Measurements from ENCODE around the gene LRFN3.
"Not testable (repeated sequence)": the region's sequence is repeated elsewhere in the genome, so short reads cannot be mapped to it uniquely, and the experiment has no call there.

LRFN3 gene

DNA sequence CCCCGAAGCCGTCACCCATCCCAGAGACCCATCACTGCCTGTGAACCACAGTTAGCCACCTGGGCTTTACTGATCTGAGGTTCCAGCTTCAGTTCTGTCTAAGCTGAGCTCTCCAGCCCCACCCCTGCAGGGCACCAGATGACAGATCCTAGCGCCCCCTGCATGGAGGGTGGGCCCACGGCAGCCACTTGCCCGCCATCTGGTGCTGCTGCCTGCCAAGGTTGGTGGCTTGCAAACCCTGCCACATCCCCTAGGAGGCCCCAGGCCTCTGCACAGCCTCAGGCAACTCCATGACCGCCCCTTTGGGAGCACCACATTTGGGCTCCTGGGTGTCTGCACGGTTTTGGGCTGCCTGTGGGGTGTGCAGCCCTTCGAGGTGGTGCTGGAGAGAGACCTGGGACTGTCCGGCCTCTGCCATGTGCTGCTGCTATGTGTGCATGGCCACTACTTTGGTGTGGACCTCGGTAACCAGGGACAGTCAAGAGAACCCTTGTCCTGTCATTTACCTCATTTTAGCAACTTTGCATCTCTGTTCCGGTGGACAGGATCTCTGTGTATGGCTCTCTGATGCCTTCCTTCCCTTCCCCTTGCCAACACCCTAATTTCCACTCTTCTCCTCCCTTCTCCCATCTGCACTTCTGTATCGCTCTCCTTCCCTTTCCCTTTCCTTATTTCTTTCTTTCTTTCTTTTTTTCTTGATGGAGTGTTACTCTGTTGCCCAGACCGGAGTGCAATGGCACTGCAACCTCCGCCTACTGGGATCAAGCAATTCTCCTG lies 41.5 kb downstream of the LRFN3 start:
- DNase-seq (ENCODE audit: low read depth): no peak

GRCh38 chr19:35978271-35978670 lies 42.1 kb downstream of the LRFN3 start:
- DNase-seq (ENCODE audit: low read depth): no peak

DNA sequence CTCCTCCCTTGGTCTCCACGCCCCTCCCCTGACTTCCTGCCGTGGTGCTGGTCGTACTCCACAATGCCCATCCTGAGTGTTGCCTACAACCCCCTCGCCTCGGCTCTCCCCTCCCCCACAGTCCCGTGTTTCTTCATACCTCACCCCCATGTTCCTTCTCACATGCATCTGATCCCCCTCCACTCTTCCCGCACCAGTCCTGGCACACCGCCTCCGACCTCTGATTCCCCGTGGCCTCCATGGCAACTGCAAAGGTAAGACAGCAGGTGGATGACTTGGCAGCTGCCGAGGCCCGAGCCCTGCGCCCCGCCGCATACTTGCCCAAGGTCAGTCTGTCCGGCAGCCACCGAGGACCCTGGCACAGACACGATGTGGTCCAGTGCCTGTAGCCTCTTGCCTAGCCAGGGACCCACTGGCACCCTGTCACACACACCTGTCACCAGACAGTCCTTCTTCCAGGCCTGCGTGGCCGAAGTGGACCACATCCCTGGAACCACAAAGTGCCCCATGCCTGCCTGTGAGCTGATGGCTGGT lies 42.7 kb downstream of the LRFN3 start:
- DNase-seq (ENCODE audit: low read depth): no peak

DNA sequence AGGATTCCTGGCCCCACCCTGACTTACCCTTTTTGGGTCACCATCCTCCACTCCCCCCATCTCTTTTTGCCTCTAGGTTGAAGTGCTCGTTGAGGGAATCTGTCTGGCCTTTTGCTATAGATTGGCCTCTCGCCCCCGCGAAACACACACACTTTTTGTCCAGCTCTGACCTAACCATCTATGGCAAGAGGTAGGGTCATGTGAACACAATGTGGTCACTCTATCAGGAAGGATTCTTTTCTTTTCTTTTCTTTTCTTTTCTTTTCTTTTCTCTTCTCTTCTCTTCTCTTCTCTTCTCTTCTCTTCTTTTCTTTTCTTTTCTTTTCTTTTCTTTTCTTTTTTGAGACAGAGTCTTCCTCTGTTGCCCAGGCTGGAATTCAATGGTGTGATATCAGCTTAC lies 44.8 kb downstream of the LRFN3 start:
- not testable (repeated sequence) for DNase-seq (ENCODE audit: low read depth)

DNA sequence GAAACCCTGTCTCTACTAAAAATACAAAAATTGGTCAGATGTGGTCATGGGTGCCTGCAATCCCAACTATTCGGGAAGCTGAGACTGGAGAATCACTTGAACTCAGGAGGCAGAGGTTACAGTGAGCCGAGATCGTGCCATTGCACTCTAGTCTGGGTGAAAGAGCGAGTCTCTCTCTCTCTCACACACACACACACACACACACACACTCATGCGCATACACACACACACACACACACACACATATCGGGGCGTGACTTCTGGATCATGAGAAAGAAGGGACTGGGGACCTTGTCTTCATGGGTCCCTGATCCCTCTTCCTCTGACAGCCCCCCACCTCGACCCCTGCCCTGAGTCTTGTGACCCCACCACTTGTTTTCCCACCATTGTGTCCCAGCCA lies 47.0 kb downstream of the LRFN3 start:
- no peak for DNase-seq (ENCODE audit: low read depth)

GRCh38 chr19:35986111-35986510 lies 49.9 kb downstream of the LRFN3 start:
- DNase-seq (ENCODE audit: low read depth): no peak

- no peak for DNase-seq (ENCODE audit: low read depth)
Observed at GRCh38 chr19:35986664-35987570, 50.7 kb downstream of the LRFN3 start.

- no peak for DNase-seq (ENCODE audit: low read depth)
Observed at GRCh38 chr19:35987571-35987896, 51.4 kb downstream of the LRFN3 start.

- DNase-seq (ENCODE audit: low read depth): no peak
Observed at GRCh38 chr19:35988824-35989223, 52.6 kb downstream of the LRFN3 start.

DNA sequence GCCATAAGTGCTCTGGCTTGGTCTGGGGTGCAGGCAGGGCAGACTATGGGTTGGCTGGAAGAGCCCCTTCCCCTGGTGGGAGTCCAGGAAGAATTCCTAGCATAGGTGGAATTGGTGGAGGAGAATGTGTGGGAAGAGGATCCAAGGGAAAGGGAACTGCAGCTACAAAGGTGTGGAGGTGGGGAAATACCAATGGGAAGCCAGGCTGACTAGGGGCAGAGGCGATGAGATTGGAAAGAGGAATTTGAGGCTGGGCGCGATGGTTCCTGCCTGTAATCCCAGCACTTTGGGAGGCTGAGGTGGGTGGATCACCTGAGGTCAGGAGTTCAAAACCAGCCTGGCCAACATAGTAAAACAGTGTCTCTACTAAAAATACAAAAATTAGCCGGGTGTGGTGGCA lies 54.0 kb downstream of the LRFN3 start:
- no peak for DNase-seq (ENCODE audit: low read depth)

- DNase-seq (ENCODE audit: low read depth): no peak
Observed at GRCh38 chr19:35990771-35991730, 54.9 kb downstream of the LRFN3 start.

- DNase-seq (ENCODE audit: low read depth): no peak
Observed at GRCh38 chr19:35991731-35992450, 55.7 kb downstream of the LRFN3 start.

DNA sequence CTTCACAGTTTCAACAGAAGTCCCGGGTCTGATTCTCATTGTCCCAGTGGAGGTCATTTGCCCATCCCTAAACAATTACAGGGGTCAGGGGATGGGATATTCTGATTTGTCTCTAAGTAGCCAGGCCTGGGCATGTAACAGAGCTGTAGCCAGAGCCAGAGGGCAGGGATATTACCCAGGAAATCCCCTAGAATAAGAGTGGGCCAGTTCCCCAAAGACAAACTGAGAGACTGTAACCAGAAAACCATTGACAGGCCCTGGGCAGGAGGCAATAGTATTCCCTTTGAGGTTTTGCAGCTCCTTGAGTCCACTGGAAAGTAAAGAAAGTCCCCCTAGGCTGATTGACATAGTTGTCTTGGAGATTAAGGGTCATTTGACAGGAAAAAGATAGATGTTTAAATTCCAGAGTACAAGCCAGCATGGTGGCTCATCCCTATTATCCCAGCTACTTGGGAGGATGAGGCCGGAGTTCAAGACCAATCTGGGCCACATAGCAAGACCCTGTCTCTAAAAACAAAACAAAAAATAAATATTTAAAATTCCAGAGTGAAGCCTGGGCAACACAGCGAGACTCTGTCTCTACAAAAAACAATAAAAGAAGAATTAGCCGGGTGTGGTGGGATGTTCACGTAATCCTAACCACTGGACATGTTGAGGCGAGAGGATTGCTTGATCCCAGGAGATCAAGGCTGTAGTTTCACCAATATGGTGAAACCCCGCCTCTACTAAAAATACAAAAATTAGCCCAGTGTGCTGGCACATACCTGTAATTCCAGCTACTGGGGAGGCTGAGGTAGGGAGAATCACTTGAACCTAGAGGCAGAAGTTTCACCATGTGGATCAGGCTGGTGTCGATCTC lies 57.0 kb downstream of the LRFN3 start:
- DNase-seq (ENCODE audit: low read depth): no peak

DNA sequence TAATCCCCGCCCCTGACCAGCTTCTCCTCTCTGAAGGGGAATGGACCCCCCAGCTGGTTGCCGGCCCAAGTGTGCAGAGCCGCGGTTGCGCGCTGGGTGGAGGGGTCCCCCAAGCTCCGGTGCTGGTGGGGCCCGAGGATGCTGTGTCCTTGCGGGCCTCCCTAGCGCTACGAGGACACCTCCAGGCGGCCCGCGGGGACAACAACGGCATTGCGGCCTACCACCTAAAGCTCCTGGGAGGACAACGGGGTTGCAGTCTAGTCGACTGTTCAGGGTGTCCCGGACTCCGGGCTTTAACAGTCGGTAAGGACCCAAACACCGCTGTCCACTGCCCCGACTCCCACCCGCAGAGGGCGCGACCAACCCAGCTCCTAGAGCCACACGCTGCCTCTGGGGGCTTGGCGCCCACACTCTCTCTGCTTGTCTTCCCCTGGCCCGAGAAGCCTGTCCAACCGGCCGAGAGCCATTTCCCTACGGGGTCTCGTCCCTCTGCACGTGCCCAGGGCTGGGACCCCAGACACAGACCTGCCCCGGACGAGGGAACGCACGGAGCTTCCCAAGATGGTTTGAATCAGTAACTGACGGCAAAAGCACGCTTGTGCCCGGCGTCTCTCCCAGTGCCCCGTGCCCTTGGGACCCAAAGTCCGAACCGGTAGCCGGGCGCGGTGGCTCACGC lies 57.9 kb downstream of the LRFN3 start:
- no peak for DNase-seq (ENCODE audit: low read depth)
